HG03565 (cell line): ENCODE measurements around the gene GGACT.

Source experiments
- ATAC-seq: cut with Tn5 transposase; IDR thresholded peaks from one replicate; pipeline ENCODE4 v1.9.1; 2021; ENCODE audit warnings: mild to moderate bottlenecking, moderate library complexity; ENCODE audit not compliant: unreplicated experiment

The GGACT gene

DNA sequence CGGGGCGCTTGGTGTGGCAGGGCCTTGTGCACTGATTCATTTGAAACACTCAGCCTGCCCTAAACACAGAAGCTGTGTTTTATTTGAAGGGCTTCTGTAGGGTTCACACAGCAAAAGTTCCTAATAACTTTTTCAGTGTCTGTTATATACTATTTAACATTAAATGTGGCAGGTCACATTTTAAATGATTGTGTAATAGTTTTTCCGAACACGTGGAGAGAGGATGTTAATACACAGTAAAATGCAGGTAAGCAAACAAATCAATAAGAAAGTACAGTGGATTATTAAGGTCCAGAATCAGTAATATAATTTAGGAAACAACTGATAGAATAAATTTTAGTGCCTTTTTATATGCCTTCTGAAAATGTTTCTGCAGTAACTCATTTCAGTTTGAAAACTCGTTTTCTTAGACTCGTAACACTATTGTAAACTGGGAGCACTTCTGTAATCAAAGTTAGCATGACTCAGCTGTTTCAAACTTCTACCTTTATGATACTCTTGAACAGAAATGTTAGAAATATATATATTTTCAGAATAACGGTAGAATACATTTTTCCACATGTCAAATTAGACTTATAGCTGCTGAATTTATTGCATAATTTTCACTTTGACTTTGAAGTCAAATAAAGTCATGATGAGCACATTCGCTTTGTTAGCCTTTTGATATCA is 70.1 kb downstream of the GGACT start:
- no peak for ATAC-seq

DNA sequence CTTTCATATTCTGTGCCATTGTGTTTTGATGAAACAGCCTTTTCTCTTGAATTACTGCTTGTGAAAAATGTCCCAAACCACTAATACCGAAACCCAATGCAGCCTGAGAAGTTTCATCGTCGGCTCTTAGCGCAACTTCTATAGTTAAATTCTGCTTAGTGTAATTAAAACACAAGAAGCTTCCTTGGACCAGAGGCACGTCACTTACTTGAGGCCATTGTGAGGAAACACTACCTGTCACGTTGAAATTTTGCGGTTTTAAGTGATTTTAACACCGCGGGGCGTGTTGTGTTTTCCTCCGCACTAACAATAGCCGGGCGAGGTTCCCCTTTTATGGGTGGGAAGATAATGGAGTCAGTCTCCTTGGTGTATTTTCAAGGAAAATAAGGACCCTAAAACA is 70.9 kb downstream of the GGACT start:
- no peak for ATAC-seq

DNA sequence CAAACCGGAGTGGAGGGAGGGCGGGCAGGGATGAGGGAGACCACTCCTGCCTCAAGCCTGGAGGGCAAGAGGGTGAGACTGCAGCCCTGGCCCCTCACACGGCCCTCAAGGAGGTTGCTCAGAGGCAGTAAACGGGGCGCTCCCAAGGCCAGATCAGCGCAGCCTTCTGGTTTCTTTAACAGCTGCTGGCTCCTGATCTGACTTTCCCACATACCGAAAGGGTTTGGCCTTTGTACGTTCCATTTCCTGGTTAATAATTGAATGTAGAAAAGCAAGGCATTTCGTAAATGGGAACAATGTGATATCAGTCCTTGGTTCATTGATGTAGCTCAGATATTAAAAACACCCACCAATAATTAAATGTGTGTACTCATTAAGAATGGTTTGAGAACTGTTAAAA is 71.5 kb downstream of the GGACT start:
- no peak for ATAC-seq

DNA sequence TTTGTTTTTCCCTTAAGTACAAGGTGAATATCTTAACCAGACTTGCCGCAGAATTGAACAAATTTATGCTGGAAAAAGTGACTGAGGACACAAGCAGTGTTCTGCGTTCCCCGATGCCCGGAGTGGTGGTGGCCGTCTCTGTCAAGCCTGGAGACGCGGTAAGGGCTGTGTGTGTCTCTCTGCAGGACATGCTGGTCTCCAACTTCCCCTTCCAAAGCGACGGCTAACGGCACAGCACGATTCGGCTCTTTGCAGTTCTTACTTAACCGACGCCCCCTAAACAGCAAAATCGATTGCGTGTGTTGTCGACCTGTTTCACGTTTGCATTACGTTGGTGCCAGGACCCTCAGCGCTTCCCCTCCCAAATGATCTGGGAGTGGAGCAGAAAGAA is 73.2 kb downstream of the GGACT start:
- no peak for ATAC-seq

DNA sequence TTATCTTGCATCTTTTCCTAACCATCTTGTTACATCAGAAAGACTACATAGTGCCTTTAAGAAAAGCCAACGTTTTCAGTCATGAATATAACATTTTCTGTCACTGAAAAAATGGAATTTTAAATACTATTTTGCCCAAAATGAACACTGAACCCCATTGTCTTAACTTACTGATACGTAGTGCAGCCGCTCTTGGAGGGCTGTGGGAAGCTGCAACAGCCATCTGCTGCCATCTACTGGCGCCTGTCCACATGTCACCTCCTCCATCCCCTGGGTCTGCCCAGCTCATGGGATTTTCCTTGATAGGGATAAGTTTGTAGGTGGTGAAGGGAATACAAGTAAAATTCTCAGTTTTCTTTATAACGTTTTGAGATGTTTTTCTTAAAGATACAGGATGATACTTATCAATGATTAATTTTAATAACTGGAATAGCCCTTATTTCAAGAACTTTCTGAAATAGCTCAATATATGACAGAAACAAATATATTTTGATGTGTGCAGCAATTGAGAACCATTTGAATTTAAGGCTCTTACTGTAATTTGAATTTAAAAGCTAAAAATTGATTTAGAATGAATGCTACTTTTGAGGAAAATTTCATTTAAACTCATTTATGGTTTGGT is 73.7 kb downstream of the GGACT start:
- ATAC-seq, result peak; percentile 87

DNA sequence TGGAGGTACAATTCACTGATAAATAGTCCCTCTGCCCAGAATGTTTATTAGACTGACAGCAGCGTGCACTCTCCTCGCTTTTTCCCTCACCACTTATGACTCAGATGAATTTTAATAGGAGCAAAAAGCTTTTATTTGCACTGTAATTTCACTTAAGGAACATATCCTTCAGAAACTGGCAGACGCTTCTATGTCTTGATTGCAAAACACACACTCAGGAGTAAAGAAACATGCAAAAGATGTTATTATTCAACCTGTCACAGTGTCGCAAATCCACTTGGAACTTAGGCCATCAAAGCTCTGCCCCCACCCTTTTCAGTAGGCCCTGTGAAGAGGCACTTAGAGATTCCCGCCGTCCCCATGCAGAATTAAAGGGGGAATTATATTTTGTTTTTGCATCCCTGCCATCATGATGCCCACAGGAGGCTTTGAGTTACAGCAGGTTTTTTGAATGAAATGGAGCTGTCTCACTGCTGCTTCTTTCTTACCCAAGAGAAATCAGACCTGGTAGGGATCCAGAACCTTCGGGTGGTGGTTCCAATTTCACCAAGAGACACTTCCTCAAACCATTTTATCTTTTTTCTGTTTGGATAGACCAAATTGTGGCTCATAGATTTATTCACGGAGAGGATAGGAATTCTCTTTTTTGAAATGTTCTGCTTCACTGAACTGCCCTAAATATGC is 74.5 kb downstream of the GGACT start:
- ATAC-seq, result no peak

DNA sequence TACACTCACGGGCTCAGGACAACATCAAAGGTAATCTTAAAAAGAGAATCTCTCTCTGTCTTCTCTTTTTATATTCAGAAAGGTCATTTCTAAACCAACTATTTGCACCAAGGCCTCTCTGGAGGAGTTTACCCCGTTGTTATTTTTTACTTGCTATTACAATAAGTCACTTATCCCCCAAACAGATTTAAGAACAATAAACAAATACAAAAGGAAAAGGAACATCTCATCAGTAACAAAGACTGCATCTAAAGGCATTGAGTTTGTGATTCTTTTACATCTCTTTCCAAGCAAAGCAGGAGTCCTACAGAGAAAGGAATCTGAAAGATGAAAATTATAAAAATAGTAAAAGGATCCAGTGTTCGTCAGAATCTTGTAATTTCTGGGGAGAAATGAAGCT is 75.4 kb downstream of the GGACT start:
- no peak for ATAC-seq

DNA sequence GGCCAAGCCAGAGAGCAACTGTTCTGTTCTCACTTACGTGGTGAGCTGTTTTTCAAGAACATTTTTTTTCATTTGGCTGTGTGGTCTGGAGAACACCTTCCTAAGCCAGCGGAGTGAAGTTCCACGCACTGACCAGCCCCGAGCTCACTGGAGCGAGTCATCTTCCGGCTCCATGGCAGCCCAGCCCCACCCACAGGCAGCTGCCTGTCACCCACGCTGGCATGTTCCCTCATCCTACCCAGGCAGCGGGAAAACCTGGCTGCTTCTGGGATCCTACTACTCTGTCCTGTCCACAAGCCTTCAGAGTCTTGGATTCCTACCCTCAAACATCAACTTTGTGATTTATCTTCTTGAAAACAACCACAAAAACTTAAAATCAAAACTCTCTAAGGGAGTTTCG is 76.2 kb downstream of the GGACT start:
- no peak for ATAC-seq

DNA sequence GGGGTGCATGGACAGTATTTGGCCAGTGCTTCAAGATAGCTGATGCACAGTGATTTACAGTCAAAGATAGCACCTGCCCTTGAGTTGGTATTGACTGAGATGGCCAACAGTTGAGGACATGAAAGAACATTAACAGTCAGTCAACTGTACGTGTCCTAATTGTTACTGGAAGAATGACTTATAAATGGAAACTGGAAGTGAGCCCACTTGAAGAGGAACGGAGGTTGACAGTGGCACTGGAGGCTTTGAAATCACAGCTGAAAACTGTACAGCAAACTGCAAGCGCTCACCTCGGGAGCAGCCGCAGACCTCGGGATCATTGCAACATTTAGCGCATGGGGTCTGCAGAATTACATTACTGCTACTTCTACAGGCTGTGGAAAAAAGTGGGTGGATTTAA is 77.1 kb downstream of the GGACT start:
- ATAC-seq, result no peak

DNA sequence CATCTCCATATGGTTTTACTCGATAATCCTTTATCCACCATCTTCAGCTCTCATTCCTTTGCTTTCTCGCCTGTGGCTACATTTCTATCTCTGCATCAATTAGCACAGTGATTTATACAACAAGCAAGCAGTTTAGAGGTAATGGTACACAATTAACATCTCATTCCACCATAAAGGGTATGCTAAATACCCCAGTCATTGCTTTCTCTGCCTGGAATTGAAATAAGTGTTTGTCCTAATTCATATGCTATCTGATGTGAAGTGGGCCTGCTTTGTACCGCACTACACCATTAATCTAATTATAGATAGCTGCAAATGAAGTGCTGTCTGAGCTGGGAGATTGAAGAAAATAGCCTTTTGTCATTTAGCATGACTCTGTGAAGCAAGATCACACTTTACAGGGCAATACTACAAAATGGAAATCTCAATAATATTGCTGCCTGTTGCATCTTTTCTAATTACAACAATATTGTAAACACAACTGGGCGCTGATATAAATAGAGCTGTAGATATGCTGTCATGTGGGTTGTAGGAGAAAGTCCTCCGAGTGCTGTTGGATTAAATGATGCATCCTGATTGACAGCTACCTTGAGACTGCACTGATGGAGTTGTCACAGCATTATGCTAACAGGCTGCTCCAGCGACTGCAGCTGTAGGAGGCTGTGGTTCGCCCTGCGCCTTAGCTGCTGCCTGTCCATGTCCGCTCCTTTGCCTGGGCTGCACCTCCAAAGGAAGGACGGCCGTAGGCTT is 78.2 kb downstream of the GGACT start:
- no peak for ATAC-seq

DNA sequence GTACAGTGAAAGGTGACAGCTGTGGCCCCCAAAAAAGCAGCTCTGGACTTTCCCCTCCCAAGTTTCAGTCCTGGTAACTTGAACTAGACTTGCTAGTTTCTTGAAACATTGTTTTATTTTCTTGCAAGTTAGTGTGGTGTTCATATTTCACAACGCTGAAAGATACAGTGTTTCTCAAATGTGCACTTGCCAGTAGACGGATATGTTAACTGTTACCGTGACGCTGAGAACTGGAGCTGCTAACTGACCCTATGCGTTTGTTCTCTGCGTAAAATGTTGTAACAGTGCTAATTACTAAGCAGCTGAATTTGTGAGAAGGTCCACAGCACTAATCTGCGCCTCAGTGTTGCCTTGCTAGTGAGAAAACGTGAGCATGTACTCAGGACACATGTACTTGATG is 79.6 kb downstream of the GGACT start:
- no peak for ATAC-seq

DNA sequence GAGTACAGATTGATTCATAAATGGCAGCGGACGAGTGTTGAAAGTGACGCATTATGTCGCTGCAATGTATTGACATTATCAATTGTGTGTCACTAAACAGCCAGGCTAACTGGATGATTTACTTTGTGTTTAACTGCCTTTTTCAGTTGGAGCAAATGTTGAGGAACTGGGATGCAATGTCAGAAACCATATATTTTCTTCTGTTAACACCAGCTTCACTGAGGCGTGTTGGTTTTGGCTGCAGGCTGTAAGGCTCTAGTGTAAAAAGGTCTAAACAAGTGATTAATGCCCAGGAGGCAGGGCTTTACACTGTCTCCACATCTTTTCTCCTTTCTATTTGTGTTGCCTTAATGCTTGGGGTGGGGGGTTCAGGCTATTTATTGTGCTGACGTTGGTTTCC is 80.1 kb downstream of the GGACT start:
- no peak for ATAC-seq

DNA sequence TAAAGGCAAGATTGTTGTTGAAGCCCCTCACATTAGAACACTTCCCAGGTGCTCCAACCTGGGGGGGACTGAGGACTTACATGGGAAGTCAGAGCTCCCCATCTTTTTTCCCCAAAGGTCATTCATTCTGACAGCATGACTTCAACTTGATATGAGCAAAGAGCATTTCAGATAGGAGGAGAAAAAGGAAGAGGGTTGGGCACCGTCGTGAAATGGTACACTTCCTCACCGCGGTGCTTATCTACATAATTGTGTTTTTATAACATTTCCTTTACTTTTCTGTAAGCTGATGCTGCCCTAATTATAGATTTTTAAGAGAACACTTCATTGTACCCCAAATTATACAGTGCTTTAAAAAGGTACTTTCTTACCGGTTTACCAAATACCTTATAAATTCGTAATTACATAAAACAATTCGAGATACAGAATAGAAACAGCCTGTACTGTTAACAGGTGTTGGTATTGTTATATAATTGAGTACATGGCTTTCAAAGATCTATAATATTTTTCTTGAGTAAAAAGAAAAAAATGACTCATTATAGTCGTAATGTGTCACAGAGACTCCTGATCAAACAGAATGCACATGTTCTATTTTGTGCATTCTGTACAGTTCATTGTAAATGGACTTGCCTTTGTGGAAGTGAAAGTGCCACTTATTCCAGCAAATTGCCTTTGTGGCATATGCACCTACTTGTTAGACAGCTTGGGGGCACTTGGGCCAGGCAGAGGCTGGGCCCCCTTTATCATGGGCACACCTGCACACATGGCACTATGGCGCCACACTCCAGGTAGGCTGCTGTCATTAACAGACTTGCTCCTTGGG is 81.8 kb downstream of the GGACT start:
- peak; percentile 9 for ATAC-seq

DNA sequence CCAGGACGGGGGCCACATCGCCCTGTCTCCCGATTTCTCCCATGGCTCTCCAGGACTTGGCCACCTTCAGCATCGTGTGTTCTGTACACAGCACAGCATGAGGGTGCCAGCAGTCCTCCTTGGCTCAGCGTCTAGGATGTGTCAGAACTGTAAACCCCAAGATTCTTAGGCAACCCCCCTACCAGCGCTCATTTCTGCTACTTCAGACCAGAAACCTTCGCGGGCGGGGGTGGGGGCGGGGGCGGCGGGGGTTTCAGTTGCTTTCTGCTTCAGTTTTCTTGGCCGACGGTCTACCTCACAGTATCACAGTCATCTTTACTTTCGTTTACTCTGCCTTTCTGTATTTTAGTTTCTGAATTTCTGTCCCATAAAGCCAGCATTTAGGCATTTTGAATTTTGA is 82.4 kb downstream of the GGACT start:
- peak; percentile 67 for ATAC-seq

DNA sequence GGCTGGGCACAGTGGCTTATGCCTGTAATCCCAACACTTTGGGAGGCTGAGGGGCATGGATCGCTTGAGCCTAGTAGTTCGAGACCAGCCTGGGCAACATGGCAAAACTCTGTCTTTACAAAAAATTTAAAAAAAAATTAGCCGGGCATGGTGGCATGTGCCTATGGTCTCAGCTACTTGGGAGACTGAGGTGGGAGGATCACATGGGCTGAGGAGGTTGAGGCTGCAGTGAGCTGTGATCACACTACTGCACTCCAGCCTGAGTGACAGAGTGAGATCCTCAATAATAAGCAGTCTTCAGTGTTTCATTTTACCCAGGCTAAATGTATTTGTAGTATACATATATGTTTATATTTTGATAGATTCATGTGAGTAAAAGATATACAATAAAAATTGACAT is 85.0 kb downstream of the GGACT start:
- ATAC-seq, result no peak

DNA sequence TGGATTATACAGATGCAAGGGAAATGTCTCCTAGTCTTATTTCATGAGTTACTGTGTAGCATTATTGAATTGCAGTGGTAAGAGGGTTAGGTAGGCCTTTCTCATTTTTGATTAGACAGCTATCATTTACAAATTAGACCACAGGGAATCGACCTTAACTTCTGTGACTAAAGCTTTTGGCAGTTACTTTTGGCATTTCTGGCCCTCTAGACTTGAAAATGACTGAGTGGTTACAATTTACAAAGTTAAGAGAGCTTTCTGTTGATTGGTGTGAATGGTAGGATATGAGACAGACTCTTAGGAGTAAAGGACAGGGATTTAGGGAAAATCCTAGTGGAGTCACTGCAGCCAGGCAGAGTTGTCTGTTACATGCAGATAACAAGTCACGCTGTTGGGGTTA is 86.1 kb downstream of the GGACT start:
- no peak for ATAC-seq

DNA sequence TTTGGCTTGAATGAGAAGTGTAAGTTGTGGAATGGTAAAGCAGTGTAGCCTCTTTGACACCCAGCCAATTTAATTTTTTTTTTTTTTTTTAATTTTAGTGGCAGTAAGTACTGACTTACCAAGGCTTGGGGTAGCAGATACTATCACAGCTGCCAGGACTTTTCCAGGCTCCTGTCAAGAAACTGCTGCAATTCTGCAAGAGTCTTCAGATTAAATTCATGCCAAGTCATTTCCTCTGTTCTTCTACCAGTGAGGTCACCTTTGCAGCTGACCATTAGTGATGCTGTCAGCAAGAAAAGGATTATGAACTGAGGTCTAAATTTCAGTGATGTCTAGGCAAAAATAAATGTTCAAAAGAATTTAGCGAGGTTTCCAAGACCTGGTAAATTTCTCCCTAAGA is 91.2 kb downstream of the GGACT start:
- ATAC-seq, result no peak

DNA sequence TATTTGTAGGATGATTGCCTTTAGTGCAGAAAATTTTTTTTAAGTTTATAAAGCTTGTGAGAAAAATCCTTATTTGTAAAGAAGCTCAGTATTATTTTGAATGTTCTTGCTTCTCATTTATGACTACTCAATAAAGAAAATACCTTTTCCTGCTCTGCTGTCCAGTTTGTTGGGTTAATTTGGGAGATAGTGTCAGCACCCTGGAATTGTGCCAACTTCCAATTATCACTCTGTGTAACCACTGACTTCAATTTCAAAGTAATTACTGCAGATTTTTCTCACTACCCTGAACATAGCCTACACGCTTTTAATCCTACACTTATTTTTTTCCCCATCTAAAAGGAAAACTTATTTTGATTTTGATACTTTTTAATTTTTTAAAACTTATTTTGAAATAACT is 93.1 kb downstream of the GGACT start:
- ATAC-seq, result no peak

DNA sequence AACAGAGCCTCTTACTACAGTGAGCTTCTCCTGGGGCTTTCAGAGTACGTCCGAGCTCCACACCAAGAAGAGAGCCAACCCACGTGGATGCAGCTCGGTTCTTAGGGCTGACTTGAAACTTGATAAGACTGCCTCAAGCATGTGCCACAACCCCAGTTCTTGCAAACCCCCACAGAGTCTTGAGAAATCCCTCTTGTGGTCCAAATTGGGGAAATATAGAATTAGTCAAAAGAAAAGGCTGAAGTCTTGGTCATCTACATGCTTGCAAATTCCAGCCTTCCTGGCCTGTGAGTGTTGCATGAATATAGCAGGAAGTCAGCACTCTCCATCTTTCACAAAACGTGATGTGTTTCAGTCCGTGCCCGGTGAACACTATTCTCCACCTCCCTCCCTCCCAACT is 95.2 kb downstream of the GGACT start:
- no peak for ATAC-seq

DNA sequence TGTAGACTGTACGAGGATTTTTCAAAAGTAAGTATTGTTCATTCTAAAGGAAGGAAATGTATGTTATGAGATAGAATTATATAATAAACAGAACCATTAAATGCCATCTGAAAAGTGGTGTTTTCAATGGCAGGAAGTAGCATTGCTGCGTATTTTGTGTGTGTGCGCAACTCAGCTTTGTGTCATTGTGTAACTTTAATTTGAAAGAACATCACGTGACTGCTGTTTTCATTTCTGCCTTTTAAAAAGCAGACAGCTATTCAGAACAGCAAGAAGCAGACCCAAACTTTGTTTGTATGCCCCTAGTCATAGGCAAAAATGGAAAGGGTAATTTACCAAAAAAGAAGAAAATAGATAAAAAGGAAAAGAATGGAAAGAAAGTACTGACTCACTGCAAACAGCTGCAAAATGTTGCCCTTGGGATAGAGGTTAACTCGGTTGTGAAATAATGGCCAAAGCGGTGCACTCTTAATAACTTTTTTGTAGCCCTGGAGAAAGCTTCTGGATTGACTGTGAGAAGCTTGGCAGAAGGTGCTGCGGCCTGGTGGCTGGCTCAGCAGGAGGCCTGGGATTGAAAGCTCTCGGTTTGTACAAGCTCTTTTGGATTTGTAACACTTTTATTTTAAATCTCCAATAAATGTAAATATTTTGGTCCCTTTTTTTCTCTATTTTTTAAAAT is 97.3 kb downstream of the GGACT start:
- no peak for ATAC-seq
